ENCODE measurements around the gene MARCHF4.

DNA sequence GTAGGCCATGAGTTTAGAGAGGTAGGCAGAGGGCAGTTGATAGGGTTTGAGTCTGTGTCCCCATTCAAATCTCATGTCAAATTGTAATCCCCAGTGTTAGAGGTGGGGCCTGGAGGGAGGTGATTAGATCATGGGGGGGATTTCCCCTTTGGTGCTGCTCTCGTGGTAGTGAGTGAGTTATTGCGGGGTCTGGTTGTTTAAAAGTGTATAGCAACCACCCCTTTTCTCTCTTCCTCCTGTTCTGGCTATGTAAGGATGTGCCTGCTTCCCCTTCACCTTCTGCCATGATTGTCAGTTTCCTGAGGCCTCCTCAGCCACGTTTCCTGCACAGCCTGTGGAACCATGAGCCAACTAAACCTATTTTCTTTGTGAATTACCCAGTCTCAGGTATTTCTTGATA lies 25.5 kb downstream of the MARCHF4 start:
- TF ChIP-seq, protein P1, sequence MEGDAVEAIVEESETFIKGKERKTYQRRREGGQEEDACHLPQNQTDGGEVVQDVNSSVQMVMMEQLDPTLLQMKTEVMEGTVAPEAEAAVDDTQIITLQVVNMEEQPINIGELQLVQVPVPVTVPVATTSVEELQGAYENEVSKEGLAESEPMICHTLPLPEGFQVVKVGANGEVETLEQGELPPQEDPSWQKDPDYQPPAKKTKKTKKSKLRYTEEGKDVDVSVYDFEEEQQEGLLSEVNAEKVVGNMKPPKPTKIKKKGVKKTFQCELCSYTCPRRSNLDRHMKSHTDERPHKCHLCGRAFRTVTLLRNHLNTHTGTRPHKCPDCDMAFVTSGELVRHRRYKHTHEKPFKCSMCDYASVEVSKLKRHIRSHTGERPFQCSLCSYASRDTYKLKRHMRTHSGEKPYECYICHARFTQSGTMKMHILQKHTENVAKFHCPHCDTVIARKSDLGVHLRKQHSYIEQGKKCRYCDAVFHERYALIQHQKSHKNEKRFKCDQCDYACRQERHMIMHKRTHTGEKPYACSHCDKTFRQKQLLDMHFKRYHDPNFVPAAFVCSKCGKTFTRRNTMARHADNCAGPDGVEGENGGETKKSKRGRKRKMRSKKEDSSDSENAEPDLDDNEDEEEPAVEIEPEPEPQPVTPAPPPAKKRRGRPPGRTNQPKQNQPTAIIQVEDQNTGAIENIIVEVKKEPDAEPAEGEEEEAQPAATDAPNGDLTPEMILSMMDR (IDR thresholded peaks at IDR 0.05) = no peak
- TF ChIP-seq POLR2A (IDR thresholded peaks at IDR 0.05) = no peak

All from thyroid gland (tissue), 4 donors.